Glutamatergic neuron (in vitro differentiated cells): ENCODE results near the gene HDDC3. TPM values are rescaled to one million over a fixed set of nuclear protein-coding genes. Genes with fewer than 3 reads are reported as not detected.

Experiments used
- DNase-seq: peaks from one replicate; pipeline ENCODE4 v3.0.0; 2022
- H3K27ac Mint-ChIP-seq: one replicate; pipeline ENCODE4 v1.8.0; 2020; ENCODE audit warnings: mild to moderate bottlenecking, mixed read lengths, inconsistent platforms; ENCODE audit not compliant: unreplicated experiment
- H3K27me3 Mint-ChIP-seq: one replicate; pipeline ENCODE4 v1.8.0; 2020; ENCODE audit warnings: mild to moderate bottlenecking, moderate library complexity, mixed read lengths, inconsistent platforms; ENCODE audit not compliant: unreplicated experiment
- H3K36me3 Mint-ChIP-seq: one replicate; pipeline ENCODE4 v1.8.0; 2020; ENCODE audit warnings: mild to moderate bottlenecking, mixed read lengths, inconsistent platforms; ENCODE audit not compliant: unreplicated experiment
- H3K4me1 Mint-ChIP-seq: one replicate; pipeline ENCODE4 v1.8.0; 2020; ENCODE audit warnings: mild to moderate bottlenecking, low read depth, mixed read lengths, inconsistent platforms; ENCODE audit not compliant: unreplicated experiment
- H3K4me3 Mint-ChIP-seq: one replicate; pipeline ENCODE4 v1.8.0; 2020; ENCODE audit warnings: mild to moderate bottlenecking, mixed read lengths, inconsistent platforms; ENCODE audit not compliant: unreplicated experiment
- H3K9me3 Mint-ChIP-seq: one replicate; pipeline ENCODE4 v1.8.0; 2020; ENCODE audit warnings: mild to moderate bottlenecking, moderate library complexity, mixed read lengths, inconsistent platforms; ENCODE audit not compliant: unreplicated experiment
- total RNA-seq: library from RNA; stranded (reverse); fragmentation: NEBNext Ultra II Directional; extraction: Animal tissue kit (Norgen Biotek cat#: 25700); gene quantifications from one replicate; pipeline ENCODE4 v1.2.1, GENCODE V29; 2021; ENCODE audit not compliant: unreplicated experiment
- TF ChIP-seq, protein P1 (sequence below): fragments of 200-600 bp; sonication (generic); IDR thresholded peaks from one replicate; pipeline ENCODE4 v1.5.0; 2021; ENCODE audit not compliant: partially characterized antibody, unreplicated experiment

Gene HDDC3
- total RNA-seq, 1 donor from 2014 or later = 10.7 TPM

GRCh38 chr15:90962021-90962420 lies 29.7 kb upstream of the HDDC3 start:
- Mint-ChIP-seq H3K27ac (no peak overlapping the region), H3K27me3 (peaks cover 5% of the 10 kb centered on the region), H3K4me3 (no peak overlapping the region), H3K9me3 (peaks cover 3% of the 10 kb centered on the region), H3K36me3 (no peaks in the 10 kb centered on the region), H3K4me1 (no peaks in the 10 kb centered on the region)
- TF ChIP-seq, protein P1, sequence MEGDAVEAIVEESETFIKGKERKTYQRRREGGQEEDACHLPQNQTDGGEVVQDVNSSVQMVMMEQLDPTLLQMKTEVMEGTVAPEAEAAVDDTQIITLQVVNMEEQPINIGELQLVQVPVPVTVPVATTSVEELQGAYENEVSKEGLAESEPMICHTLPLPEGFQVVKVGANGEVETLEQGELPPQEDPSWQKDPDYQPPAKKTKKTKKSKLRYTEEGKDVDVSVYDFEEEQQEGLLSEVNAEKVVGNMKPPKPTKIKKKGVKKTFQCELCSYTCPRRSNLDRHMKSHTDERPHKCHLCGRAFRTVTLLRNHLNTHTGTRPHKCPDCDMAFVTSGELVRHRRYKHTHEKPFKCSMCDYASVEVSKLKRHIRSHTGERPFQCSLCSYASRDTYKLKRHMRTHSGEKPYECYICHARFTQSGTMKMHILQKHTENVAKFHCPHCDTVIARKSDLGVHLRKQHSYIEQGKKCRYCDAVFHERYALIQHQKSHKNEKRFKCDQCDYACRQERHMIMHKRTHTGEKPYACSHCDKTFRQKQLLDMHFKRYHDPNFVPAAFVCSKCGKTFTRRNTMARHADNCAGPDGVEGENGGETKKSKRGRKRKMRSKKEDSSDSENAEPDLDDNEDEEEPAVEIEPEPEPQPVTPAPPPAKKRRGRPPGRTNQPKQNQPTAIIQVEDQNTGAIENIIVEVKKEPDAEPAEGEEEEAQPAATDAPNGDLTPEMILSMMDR = no peak
- DNase-seq = no peak

DNA sequence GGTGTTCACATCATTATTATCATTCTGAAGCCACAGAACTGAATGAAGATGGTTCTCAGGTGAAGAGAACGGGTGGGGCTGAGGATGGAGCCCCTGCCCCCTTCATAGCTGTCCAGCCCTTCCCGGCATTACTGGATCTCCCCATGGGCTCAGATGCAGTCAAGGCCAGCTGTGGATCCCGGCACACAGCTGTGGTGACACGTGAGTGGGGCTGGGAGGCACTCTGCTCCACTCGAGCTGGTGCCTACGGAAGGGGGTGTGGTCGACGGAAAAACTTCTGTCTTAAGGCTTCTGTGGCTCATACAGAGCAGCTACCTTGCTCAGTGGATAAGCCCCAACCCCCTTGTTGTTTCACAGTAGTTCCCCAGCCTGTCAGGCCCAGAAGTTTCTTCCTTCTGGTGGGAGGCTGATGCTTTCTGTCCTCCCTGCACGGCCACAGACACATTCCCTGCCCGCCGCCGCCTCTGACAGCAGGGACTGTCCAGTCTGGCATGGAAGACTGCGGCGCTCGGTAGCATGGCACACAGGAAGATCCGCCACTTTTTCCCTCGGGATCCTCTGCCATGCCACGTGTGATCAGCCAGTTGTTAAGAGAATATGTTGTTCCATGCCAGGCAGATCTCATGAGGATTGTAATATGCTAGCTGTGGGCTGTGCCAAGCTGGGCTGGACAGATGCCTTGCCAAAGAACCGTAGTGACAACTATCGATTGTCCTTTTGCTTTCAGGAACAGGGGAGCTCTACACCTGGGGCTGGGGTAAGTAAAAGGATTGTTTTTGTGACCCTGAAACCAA lies 28.1 kb upstream of the HDDC3 start:
- H3K4me3 Mint-ChIP-seq = no peak overlapping the region
- no peaks in the 10 kb centered on the region for H3K36me3 Mint-ChIP-seq
- DNase-seq = no peak
- no peak overlapping the region for H3K27ac Mint-ChIP-seq
- H3K4me1 Mint-ChIP-seq = peaks cover 3% of the 10 kb centered on the region
- H3K27me3 Mint-ChIP-seq = peaks cover 7% of the 10 kb centered on the region
- H3K9me3 Mint-ChIP-seq = peaks cover 3% of the 10 kb centered on the region
- TF ChIP-seq, protein P1 = no peak

GRCh38 chr15:90959894-90960293 lies 27.5 kb upstream of the HDDC3 start:
- Mint-ChIP-seq H3K4me3 (no peak overlapping the region), H3K4me1 (peaks cover 3% of the 10 kb centered on the region), H3K9me3 (peaks cover 3% of the 10 kb centered on the region), H3K27me3 (peaks cover 7% of the 10 kb centered on the region), H3K27ac (no peak overlapping the region), H3K36me3 (no peaks in the 10 kb centered on the region)
- TF ChIP-seq, protein P1 = no peak
- DNase-seq = no peak

DNA sequence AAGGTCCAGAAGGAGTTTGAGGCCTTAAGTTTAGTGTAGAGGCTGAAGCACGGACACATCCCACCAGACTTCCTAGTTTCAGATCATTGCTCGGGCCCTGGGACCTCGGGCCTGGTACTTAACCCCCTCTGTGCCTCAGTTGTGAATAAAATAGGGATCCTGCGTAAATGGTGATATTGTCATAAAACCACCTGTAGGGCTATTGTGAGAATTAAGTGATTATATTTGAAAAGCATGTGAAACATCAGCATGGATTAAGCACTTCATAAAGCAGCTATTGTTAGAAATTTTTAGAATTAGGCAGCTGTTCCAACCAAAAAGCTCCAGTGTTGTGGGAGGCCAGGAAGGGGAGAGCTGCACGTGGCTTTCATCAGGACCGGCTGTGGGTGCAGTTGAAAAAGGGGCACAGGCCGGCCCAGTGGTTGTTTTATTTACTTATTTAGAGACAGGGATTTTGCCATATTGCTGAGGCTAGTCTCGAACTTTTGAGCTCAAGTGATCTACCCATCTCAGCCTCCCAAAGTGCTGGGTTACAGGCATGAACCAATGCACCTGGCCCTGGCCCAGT lies 26.8 kb upstream of the HDDC3 start:
- TF ChIP-seq, protein P1 = no peak
- Mint-ChIP-seq H3K27me3 (peaks cover 7% of the 10 kb centered on the region), H3K36me3 (no peaks in the 10 kb centered on the region)

GRCh38 chr15:90957791-90958190 lies 25.4 kb upstream of the HDDC3 start:
- Mint-ChIP-seq H3K27ac (no peak overlapping the region), H3K4me1 (peaks cover 3% of the 10 kb centered on the region), H3K4me3 (peak overlapping the region; percentile 88), H3K27me3 (peaks cover 9% of the 10 kb centered on the region), H3K9me3 (peaks cover 6% of the 10 kb centered on the region), H3K36me3 (no peaks in the 10 kb centered on the region)
- TF ChIP-seq, protein P1 = no peak
- DNase-seq = no peak

More for the DNA sequence above, 26.8 kb upstream of the HDDC3 start:
- Mint-ChIP-seq H3K9me3 (peaks cover 3% of the 10 kb centered on the region), H3K27ac (no peak overlapping the region), H3K4me1 (peaks cover 3% of the 10 kb centered on the region), H3K4me3 (no peak overlapping the region)
- DNase-seq = no peak
